ENCODE data around the gene DUS1L. TPM values are rescaled to one million over a fixed set of nuclear protein-coding genes. Genes with fewer than 3 reads are reported as not detected.

DUS1L gene
- total RNA-seq, 1 donor from 2014 or later = 72.4 TPM

DNA sequence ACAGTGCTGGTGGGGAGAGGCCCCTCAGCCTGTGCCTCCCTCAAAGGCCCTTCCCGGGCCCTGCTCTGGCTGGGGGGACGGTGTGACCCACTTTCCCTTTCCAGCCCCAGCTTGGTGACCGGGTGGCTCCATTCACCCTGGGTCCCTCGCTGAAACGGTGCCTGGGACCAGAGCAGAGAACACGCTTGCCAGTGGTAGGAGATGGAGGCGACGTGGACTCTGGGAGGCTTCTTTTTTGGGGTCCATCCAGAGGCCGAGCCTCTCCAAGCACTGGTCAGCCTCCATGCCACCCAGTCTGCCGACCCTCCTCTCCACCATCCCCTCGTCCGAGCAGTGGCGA is 50.7 kb downstream of the DUS1L start:
- Histone ChIP-seq H3K4me3 (no peak overlapping the region), H3K4me1 (peaks cover 39% of the 10 kb centered on the region), H3K27ac (no peak overlapping the region), H3K9me3 (no peaks in the 10 kb centered on the region), H3K27me3 (no peaks in the 10 kb centered on the region), H3K36me3 (no peaks in the 10 kb centered on the region)
- TF ChIP-seq POLR2A (IDR thresholded peaks at IDR 0.05) (no peak), POLR2AphosphoS5 (IDR thresholded peaks at IDR 0.05; ENCODE audit: insufficient read depth in 1 of 2, low read depth in 1 of 2) (no peak)
- TF ChIP-seq, protein P1, sequence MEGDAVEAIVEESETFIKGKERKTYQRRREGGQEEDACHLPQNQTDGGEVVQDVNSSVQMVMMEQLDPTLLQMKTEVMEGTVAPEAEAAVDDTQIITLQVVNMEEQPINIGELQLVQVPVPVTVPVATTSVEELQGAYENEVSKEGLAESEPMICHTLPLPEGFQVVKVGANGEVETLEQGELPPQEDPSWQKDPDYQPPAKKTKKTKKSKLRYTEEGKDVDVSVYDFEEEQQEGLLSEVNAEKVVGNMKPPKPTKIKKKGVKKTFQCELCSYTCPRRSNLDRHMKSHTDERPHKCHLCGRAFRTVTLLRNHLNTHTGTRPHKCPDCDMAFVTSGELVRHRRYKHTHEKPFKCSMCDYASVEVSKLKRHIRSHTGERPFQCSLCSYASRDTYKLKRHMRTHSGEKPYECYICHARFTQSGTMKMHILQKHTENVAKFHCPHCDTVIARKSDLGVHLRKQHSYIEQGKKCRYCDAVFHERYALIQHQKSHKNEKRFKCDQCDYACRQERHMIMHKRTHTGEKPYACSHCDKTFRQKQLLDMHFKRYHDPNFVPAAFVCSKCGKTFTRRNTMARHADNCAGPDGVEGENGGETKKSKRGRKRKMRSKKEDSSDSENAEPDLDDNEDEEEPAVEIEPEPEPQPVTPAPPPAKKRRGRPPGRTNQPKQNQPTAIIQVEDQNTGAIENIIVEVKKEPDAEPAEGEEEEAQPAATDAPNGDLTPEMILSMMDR (IDR thresholded peaks at IDR 0.05) = no peak
- DNase-seq (ENCODE audit: extremely low spot score in 2 of 2) = no peak
- intact Hi-C loops (cut with DNase I) = loop anchor here (5.0 kb wide), 1 partner anchor 53 kb away; the partner anchor contains the start of gene NOTUM

DNA sequence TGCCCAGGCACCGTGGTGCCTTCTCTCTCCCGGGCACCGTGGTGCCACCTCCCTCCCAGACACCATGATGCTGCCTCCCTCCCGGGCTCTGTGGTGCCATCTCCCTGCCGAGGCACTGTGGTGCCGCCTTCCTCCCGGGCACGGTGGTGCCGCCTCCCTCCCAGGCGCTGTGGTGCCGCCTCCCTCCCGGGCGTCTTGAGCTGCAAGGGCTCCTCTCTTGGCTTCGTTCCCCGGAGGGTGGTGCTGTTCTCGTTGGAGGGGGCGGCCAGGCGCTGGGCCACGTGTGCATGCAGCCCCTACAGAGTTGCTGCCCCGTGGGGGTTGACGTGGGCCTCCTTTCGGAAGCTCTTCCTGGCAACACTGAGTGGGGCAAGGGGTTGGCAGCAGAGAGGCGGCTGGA is 51.2 kb downstream of the DUS1L start:
- H3K4me1 ChIP-seq = peaks cover 33% of the 10 kb centered on the region
- intact Hi-C loops (cut with DNase I) = loop anchor here (5.0 kb wide), 1 partner anchor 52 kb away; the partner anchor contains the start of gene NOTUM
- H3K36me3 ChIP-seq = no peaks in the 10 kb centered on the region
- H3K27me3 ChIP-seq = no peaks in the 10 kb centered on the region
- no peak overlapping the region for H3K27ac ChIP-seq
- H3K4me3 ChIP-seq = no peak overlapping the region
- TF ChIP-seq POLR2AphosphoS5 (IDR thresholded peaks at IDR 0.05; ENCODE audit: insufficient read depth in 1 of 2, low read depth in 1 of 2) = no peak
- TF ChIP-seq, protein P1 (IDR thresholded peaks at IDR 0.05) = no peak
- TF ChIP-seq POLR2A (IDR thresholded peaks at IDR 0.05) = no peak
- no peaks in the 10 kb centered on the region for H3K9me3 ChIP-seq
- no peak for DNase-seq (ENCODE audit: extremely low spot score in 2 of 2)

DNA sequence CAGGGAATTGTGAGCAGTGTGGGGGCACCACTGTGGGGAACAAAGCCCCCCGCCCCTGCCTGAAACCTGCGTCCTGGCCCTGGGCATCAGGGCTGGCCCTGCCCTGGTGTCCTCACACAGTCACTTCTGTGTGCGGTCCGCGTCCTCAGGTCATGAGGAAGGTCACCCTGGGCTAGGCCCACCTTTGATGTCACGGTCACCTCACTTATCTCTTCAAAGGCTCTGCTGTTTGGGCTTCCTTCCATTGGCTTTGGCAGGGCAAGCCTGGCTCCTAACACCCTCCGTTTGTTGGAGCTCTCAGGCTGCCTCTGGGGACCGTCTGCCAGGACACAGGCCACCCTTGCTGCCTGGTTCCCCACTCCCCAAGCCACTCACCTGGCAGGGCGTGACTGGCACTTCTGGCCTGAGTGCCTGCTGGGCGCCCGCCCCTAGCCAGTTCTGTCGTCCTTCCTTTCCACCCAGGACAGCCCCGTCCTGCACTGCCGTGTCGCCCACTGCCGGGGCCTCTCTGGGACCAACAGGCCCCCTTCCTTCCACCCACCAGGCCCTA is 51.8 kb downstream of the DUS1L start:
- no peaks in the 10 kb centered on the region for H3K9me3 ChIP-seq
- DNase-seq (ENCODE audit: extremely low spot score in 2 of 2) = no peak
- H3K27ac ChIP-seq = peak overlapping the region; percentile 75
- H3K4me3 ChIP-seq = no peak overlapping the region
- no peaks in the 10 kb centered on the region for H3K36me3 ChIP-seq
- intact Hi-C loops (cut with DNase I) = loop anchor here (5.0 kb wide), 1 partner anchor 52 kb away; the partner anchor contains the start of gene NOTUM
- TF ChIP-seq POLR2AphosphoS5 (IDR thresholded peaks at IDR 0.05; ENCODE audit: insufficient read depth in 1 of 2, low read depth in 1 of 2) (no peak), POLR2A (IDR thresholded peaks at IDR 0.05) (no peak)
- TF ChIP-seq, protein P1 (IDR thresholded peaks at IDR 0.05) = no peak
- no peaks in the 10 kb centered on the region for H3K27me3 ChIP-seq
- peaks cover 33% of the 10 kb centered on the region for H3K4me1 ChIP-seq

DNA sequence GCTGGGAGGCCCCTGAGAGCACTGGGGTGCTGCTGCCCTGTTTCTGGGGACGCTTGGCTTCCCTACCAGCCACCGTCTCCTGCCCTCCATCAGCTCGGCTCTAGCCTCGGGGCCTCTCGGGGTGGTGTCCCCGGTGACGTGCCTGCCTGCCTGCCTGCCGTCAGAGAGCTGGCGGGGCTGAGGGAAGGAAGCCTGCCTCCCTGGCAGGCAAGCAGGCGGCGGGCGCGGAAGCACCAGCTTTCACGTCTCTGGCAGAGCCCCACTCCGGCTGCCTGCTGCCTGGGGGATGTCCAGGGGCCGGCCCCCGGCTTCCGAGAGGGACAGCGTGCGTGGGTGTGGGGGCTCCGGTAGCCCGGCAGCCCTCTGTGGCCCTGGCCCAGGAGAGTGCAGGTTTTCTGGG is 52.3 kb downstream of the DUS1L start:
- intact Hi-C loops (cut with DNase I) = loop anchor here (5.0 kb wide), 1 partner anchor 51 kb away; the partner anchor contains the start of gene NOTUM
- no peak for DNase-seq (ENCODE audit: extremely low spot score in 2 of 2)

More for the DNA sequence above, 52.3 kb downstream of the DUS1L start:
- H3K36me3 ChIP-seq = no peaks in the 10 kb centered on the region
- H3K9me3 ChIP-seq = no peaks in the 10 kb centered on the region
- no peak overlapping the region for H3K4me3 ChIP-seq
- no peak for TF ChIP-seq POLR2A (IDR thresholded peaks at IDR 0.05)
- TF ChIP-seq, protein P1 (IDR thresholded peaks at IDR 0.05) = no peak
- TF ChIP-seq POLR2AphosphoS5 (IDR thresholded peaks at IDR 0.05; ENCODE audit: insufficient read depth in 1 of 2, low read depth in 1 of 2) = peak in 1 of 2 donors; percentile 51
- H3K27me3 ChIP-seq = no peaks in the 10 kb centered on the region
- H3K27ac ChIP-seq = peak overlapping the region; percentile 75
- H3K4me1 ChIP-seq = peaks cover 33% of the 10 kb centered on the region
